SU-DHL-6 (cell line): ENCODE data around the gene ZDHHC13.

Source experiments
- H2AFZ ChIP-seq: fragments of 200-600 bp; sonication (generic); 2 replicates; pipeline ENCODE4 v1.6.1; 2014; ENCODE audit warnings: low read depth, mild to moderate bottlenecking, moderate library complexity, mixed read lengths, antibody characterized with exemption, low read length; ENCODE audit not compliant: severe bottlenecking
- H3F3A ChIP-seq: fragments of 200-600 bp; shearing (Covaris generic); 2 replicates; pipeline ENCODE4 v1.6.0; 2016; ENCODE audit warnings: antibody characterized with exemption, mild to moderate bottlenecking; ENCODE audit not compliant: insufficient read depth
- H3K27ac ChIP-seq: fragments of 200-600 bp; sonication (generic); 2 replicates; pipeline ENCODE4 v1.5.1; 2016; ENCODE audit warnings: low read depth, mild to moderate bottlenecking, low read length, moderate library complexity, mixed read lengths
- H3K27me3 ChIP-seq: fragments of 200-600 bp; sonication (generic), shearing (Covaris generic); 2 replicates; pipeline ENCODE4 v1.6.0; 2014; ENCODE audit warnings: mild to moderate bottlenecking, low read length
- H3K36me3 ChIP-seq: fragments of 200-600 bp; sonication (generic); 2 replicates; pipeline ENCODE4 v1.6.1; 2014; ENCODE audit warnings: mild to moderate bottlenecking, low read length, mixed read lengths
- H3K4me2 ChIP-seq: fragments of 300-600, 200-600 bp; shearing (Covaris generic), sonication (generic); 2 replicates; pipeline ENCODE4 v1.6.0; 2014; ENCODE audit warnings: low read length, low read depth, mild to moderate bottlenecking; ENCODE audit not compliant: poor library complexity, severe bottlenecking
- H3K4me3 ChIP-seq: fragments of 200-600 bp; sonication (generic); 2 replicates; pipeline ENCODE4 v1.5.1; 2014; ENCODE audit warnings: antibody characterized with exemption, low read length, mild to moderate bottlenecking, mixed read lengths; ENCODE audit not compliant: insufficient read depth, poor library complexity, severe bottlenecking
- H3K79me2 ChIP-seq: fragments of 200-600 bp; sonication (generic); 2 replicates; pipeline ENCODE4 v1.6.1; 2014; ENCODE audit warnings: mild to moderate bottlenecking, low read length, moderate library complexity; ENCODE audit not compliant: insufficient read depth
- H3K9ac ChIP-seq: fragments of 200-600 bp; sonication (generic); 2 replicates; pipeline ENCODE4 v1.7.0; 2014; ENCODE audit warnings: mild to moderate bottlenecking, low read length
- H3K9me2 ChIP-seq: fragments of 200-600 bp; sonication (generic); replicated peaks from 2 replicates; pipeline ENCODE4 v1.6.1; 2014; ENCODE audit warnings: low read length; ENCODE audit not compliant: insufficient read depth
- H3K9me3 ChIP-seq: fragments of 200-600 bp; sonication (generic); 2 replicates; pipeline ENCODE4 v1.6.1; 2014; ENCODE audit warnings: low read length, mixed read lengths; ENCODE audit not compliant: insufficient read depth
- H4K20me1 ChIP-seq: fragments of 200-600 bp; sonication (generic); 2 replicates; pipeline ENCODE4 v1.6.1; 2014; ENCODE audit warnings: low read depth, mild to moderate bottlenecking, antibody characterized with exemption, low read length, moderate library complexity, mixed read lengths
- CTCF ChIP-seq: fragments of 200-600 bp; sonication (generic); IDR thresholded peaks from one replicate; pipeline ENCODE4 v1.5.1; 2017; ENCODE audit warnings: antibody characterized with exemption, mild to moderate bottlenecking, low read length, moderate library complexity; ENCODE audit not compliant: insufficient read depth, poor library complexity, severe bottlenecking
- EZH2phosphoT487 ChIP-seq: fragments of 200-600 bp; sonication (generic), shearing (Covaris generic); conservative IDR thresholded peaks from 2 replicates; pipeline ENCODE4 v1.6.1; 2018; ENCODE audit warnings: mild to moderate bottlenecking, antibody characterized with exemption, low read length, moderate library complexity, mixed read lengths

The ZDHHC13 gene

GRCh38 chr11:19161651-19162050 lies 44.7 kb downstream of the ZDHHC13 start:
- Histone ChIP-seq H3K36me3 (peaks cover 48% of the 10 kb centered on the region), H3K9ac (no peak overlapping the region), H3K9me2 (no peaks in the 10 kb centered on the region), H4K20me1 (no peaks in the 10 kb centered on the region), H3K9me3 (no peaks in the 10 kb centered on the region), H3F3A (no peaks in the 10 kb centered on the region), H3K4me3 (no peak overlapping the region), H2AFZ (no peak overlapping the region), H3K27me3 (no peaks in the 10 kb centered on the region), H3K4me2 (no peak overlapping the region), H3K27ac (no peak overlapping the region), H3K79me2 (no peaks in the 10 kb centered on the region)
- no peak for TF ChIP-seq EZH2phosphoT487
- no peak for TF ChIP-seq CTCF

GRCh38 chr11:19162951-19163505 lies 46.1 kb downstream of the ZDHHC13 start:
- no peaks in the 10 kb centered on the region for H3F3A ChIP-seq
- no peaks in the 10 kb centered on the region for H4K20me1 ChIP-seq
- peaks cover 48% of the 10 kb centered on the region for H3K36me3 ChIP-seq
- no peaks in the 10 kb centered on the region for H3K9me2 ChIP-seq
- no peak overlapping the region for H3K4me2 ChIP-seq
- no peaks in the 10 kb centered on the region for H3K79me2 ChIP-seq
- H3K27ac ChIP-seq: no peak overlapping the region
- H3K27me3 ChIP-seq: no peaks in the 10 kb centered on the region
- H3K4me3 ChIP-seq: no peak overlapping the region
- H3K9me3 ChIP-seq: no peaks in the 10 kb centered on the region
- H3K9ac ChIP-seq: no peak overlapping the region
- TF ChIP-seq CTCF: no peak
- no peak for TF ChIP-seq EZH2phosphoT487
- no peak overlapping the region for H2AFZ ChIP-seq

GRCh38 chr11:19163617-19164016 lies 46.6 kb downstream of the ZDHHC13 start:
- Histone ChIP-seq H3K9ac (no peak overlapping the region), H3K9me2 (no peaks in the 10 kb centered on the region), H3K79me2 (no peaks in the 10 kb centered on the region), H3K4me3 (no peak overlapping the region), H3F3A (no peaks in the 10 kb centered on the region), H3K9me3 (no peaks in the 10 kb centered on the region), H3K4me2 (no peak overlapping the region), H3K27me3 (no peaks in the 10 kb centered on the region), H3K27ac (no peak overlapping the region), H4K20me1 (no peaks in the 10 kb centered on the region), H2AFZ (no peak overlapping the region), H3K36me3 (peaks cover 45% of the 10 kb centered on the region)
- TF ChIP-seq EZH2phosphoT487: no peak
- TF ChIP-seq CTCF: no peak
